Neural progenitor cell (in vitro differentiated cells): Measurements from ENCODE around the gene ATP1B4. TPM values are rescaled to one million over a fixed set of nuclear protein-coding genes. Genes with fewer than 3 reads are reported as not detected.

ENCODE experiments used
- DNase-seq: peaks from one replicate; pipeline ENCODE4 v3.0.0-alpha.2; 2016; ENCODE audit warnings: low spot score
- H2AFZ ChIP-seq: fragments of 200-600 bp; sonication (generic); replicated peaks from 2 replicates; pipeline ENCODE4 v1.6.1; 2016; ENCODE audit warnings: antibody characterized with exemption
- H3F3A ChIP-seq: fragments of 200-600 bp; sonication (generic); 2 replicates; pipeline ENCODE4 v1.6.1; 2016; ENCODE audit warnings: antibody characterized with exemption, low read depth
- H3K27ac ChIP-seq: fragments of 200-600 bp; sonication (generic); 2 replicates; pipeline ENCODE4 v1.5.1; 2016; ENCODE audit warnings: mild to moderate bottlenecking
- H3K27me3 ChIP-seq: fragments of 200-600 bp; sonication (generic); 2 replicates; pipeline ENCODE4 v1.6.1; 2016; ENCODE audit warnings: mild to moderate bottlenecking, moderate library complexity
- H3K36me3 ChIP-seq: fragments of 200-600 bp; sonication (generic); 2 replicates; pipeline ENCODE4 v1.5.1; 2016
- H3K4me1 ChIP-seq: fragments of 200-600 bp; sonication (generic); 2 replicates; pipeline ENCODE4 v1.6.1; 2016; ENCODE audit warnings: mixed run types
- H3K4me2 ChIP-seq: fragments of 200-600 bp; sonication (generic); 2 replicates; pipeline ENCODE4 v1.6.1; 2016
- H3K4me3 ChIP-seq: fragments of 200-600 bp; sonication (generic); 2 replicates; pipeline ENCODE4 v1.5.1; 2016
- H3K79me2 ChIP-seq: fragments of 200-600 bp; sonication (generic); 2 replicates; pipeline ENCODE4 v1.6.1; 2016; ENCODE audit warnings: low read depth
- H3K9ac ChIP-seq: fragments of 200-600 bp; sonication (generic); 2 replicates; pipeline ENCODE4 v1.6.1; 2016
- H3K9me3 ChIP-seq: fragments of 200-600 bp; sonication (generic); 2 replicates; pipeline ENCODE4 v1.5.1; 2016; ENCODE audit warnings: low read depth
- H4K20me1 ChIP-seq: fragments of 200-600 bp; sonication (generic); 2 replicates; pipeline ENCODE4 v1.6.1; 2016; ENCODE audit warnings: low read depth
- H3K27ac Mint-ChIP-seq: 3 replicates; pipeline ENCODE4 v1.8.0; 2021; ENCODE audit warnings: mixed read lengths
- H3K27me3 Mint-ChIP-seq: 2 replicates; pipeline ENCODE4 v1.8.0; 2022; ENCODE audit warnings: low read depth, mild to moderate bottlenecking, inconsistent platforms, moderate library complexity, mixed read lengths; ENCODE audit not compliant: insufficient read depth
- H3K36me3 Mint-ChIP-seq: 3 replicates; pipeline ENCODE4 v1.8.0; 2021; ENCODE audit warnings: mixed read lengths
- H3K4me1 Mint-ChIP-seq: 3 replicates; pipeline ENCODE4 v1.8.0; 2021; ENCODE audit warnings: mixed read lengths
- H3K4me3 Mint-ChIP-seq: 3 replicates; pipeline ENCODE4 v1.8.0; 2021; ENCODE audit warnings: mild to moderate bottlenecking, moderate library complexity, mixed read lengths
- H3K9me3 Mint-ChIP-seq: 3 replicates; pipeline ENCODE4 v1.8.0; 2020; ENCODE audit warnings: mixed read lengths
- CTCF ChIP-seq: fragments of 200-600 bp; sonication (generic); IDR thresholded peaks from 2 replicates; pipeline ENCODE4 v1.5.1; 2017; ENCODE audit warnings: antibody characterized with exemption, mild to moderate bottlenecking
- EZH2 ChIP-seq: fragments of 200-600 bp; sonication (generic); IDR thresholded peaks from 2 replicates; pipeline ENCODE4 v1.6.1; 2017; ENCODE audit warnings: antibody characterized with exemption, mild to moderate bottlenecking, moderate library complexity
- EZH2phosphoT487 ChIP-seq: fragments of 200-600 bp; sonication (generic); IDR thresholded peaks from 2 replicates; pipeline ENCODE4 v1.6.1; 2017; ENCODE audit warnings: antibody characterized with exemption
- total RNA-seq: library from RNA; depleted of rRNA; stranded (reverse); fragments of >200 nt; gene quantifications from 2 replicates; pipeline ENCODE4 v1.2.3, GENCODE V29; 2015; ENCODE audit warnings: low replicate concordance

The ATP1B4 gene
- total RNA-seq, 1 donor from 2014 or later, result not detected

- Histone ChIP-seq H4K20me1 (no peaks in the 10 kb centered on the region), H3K4me1 (no peaks in the 10 kb centered on the region), H3K27me3 (no peaks in the 10 kb centered on the region), H3K27ac (no peak overlapping the region), H3K36me3 (no peaks in the 10 kb centered on the region), H3K4me3 (no peak overlapping the region), H3K9ac (no peak overlapping the region), H3F3A (no peaks in the 10 kb centered on the region), H3K9me3 (no peaks in the 10 kb centered on the region), H3K79me2 (no peaks in the 10 kb centered on the region), H2AFZ (no peak overlapping the region), H3K4me2 (no peak overlapping the region)
- peaks cover 11% of the 10 kb centered on the region for H3K27me3 Mint-ChIP-seq
- no peaks in the 10 kb centered on the region for H3K9me3 Mint-ChIP-seq
- no peak overlapping the region for H3K4me3 Mint-ChIP-seq
- DNase-seq, result peak; percentile 68
- no peaks in the 10 kb centered on the region for H3K36me3 Mint-ChIP-seq
- no peak overlapping the region for H3K27ac Mint-ChIP-seq
- peaks cover 15% of the 10 kb centered on the region for H3K4me1 Mint-ChIP-seq
- no peak for TF ChIP-seq EZH2
- TF ChIP-seq EZH2phosphoT487, result no peak
- TF ChIP-seq CTCF, result peak; percentile 61
Observed at GRCh38 chrX:120365320-120365719, 3.4 kb downstream of the ATP1B4 start.

GRCh38 chrX:120365968-120366367 lies 4.1 kb downstream of the ATP1B4 start:
- Histone ChIP-seq H3K27me3 (no peaks in the 10 kb centered on the region), H3K9ac (no peak overlapping the region), H3K4me2 (no peak overlapping the region), H3K4me1 (no peaks in the 10 kb centered on the region), H2AFZ (no peak overlapping the region), H3K36me3 (no peaks in the 10 kb centered on the region), H3F3A (no peaks in the 10 kb centered on the region), H3K4me3 (no peak overlapping the region), H3K79me2 (no peaks in the 10 kb centered on the region), H4K20me1 (no peaks in the 10 kb centered on the region), H3K9me3 (no peaks in the 10 kb centered on the region), H3K27ac (no peak overlapping the region)
- Mint-ChIP-seq H3K4me3 (no peak overlapping the region), H3K36me3 (no peaks in the 10 kb centered on the region), H3K4me1 (peaks cover 13% of the 10 kb centered on the region), H3K9me3 (no peaks in the 10 kb centered on the region), H3K27ac (no peak overlapping the region), H3K27me3 (peaks cover 11% of the 10 kb centered on the region)
- no peak for TF ChIP-seq EZH2
- no peak for DNase-seq

GRCh38 chrX:120366794-120367193 lies 4.9 kb downstream of the ATP1B4 start:
- Histone ChIP-seq H3K27ac (no peak overlapping the region), H3K9me3 (no peaks in the 10 kb centered on the region), H3K9ac (no peak overlapping the region), H3K36me3 (no peaks in the 10 kb centered on the region), H3F3A (no peaks in the 10 kb centered on the region), H4K20me1 (no peaks in the 10 kb centered on the region), H3K27me3 (no peaks in the 10 kb centered on the region), H3K4me3 (no peak overlapping the region), H3K79me2 (no peaks in the 10 kb centered on the region), H2AFZ (no peak overlapping the region), H3K4me2 (no peak overlapping the region), H3K4me1 (no peaks in the 10 kb centered on the region)
- H3K27ac Mint-ChIP-seq, result no peak overlapping the region
- peaks cover 13% of the 10 kb centered on the region for H3K4me1 Mint-ChIP-seq
- no peak for TF ChIP-seq EZH2
- TF ChIP-seq CTCF, result no peak
- no peak for TF ChIP-seq EZH2phosphoT487
- H3K27me3 Mint-ChIP-seq, result peaks cover 7% of the 10 kb centered on the region
- no peaks in the 10 kb centered on the region for H3K36me3 Mint-ChIP-seq
- no peaks in the 10 kb centered on the region for H3K9me3 Mint-ChIP-seq
- DNase-seq, result no peak
- no peak overlapping the region for H3K4me3 Mint-ChIP-seq

- no peak for TF ChIP-seq EZH2phosphoT487
- TF ChIP-seq EZH2, result no peak
- TF ChIP-seq CTCF, result no peak
- Histone ChIP-seq H3K36me3 (no peaks in the 10 kb centered on the region), H3K27ac (no peak overlapping the region), H3K4me2 (no peak overlapping the region), H2AFZ (no peak overlapping the region), H3F3A (no peaks in the 10 kb centered on the region), H3K27me3 (no peaks in the 10 kb centered on the region), H3K4me3 (no peak overlapping the region), H3K9me3 (no peaks in the 10 kb centered on the region), H4K20me1 (no peaks in the 10 kb centered on the region), H3K9ac (no peak overlapping the region), H3K4me1 (no peaks in the 10 kb centered on the region), H3K79me2 (no peaks in the 10 kb centered on the region)
- H3K27ac Mint-ChIP-seq, result no peak overlapping the region
- peaks cover 13% of the 10 kb centered on the region for H3K4me1 Mint-ChIP-seq
- H3K9me3 Mint-ChIP-seq, result no peaks in the 10 kb centered on the region
- H3K27me3 Mint-ChIP-seq, result peaks cover 7% of the 10 kb centered on the region
- no peak overlapping the region for H3K4me3 Mint-ChIP-seq
- no peaks in the 10 kb centered on the region for H3K36me3 Mint-ChIP-seq
- no peak for DNase-seq
Observed at GRCh38 chrX:120367402-120368109, 5.7 kb downstream of the ATP1B4 start.
